B cell (primary cell): ENCODE measurements around the gene BDKRB1. TPM values are rescaled to one million over a fixed set of nuclear protein-coding genes. Genes with fewer than 3 reads are reported as not detected.

Experiments
- ATAC-seq: fragments of 200-7000 bp; cut with Tn5 transposase; one replicate; pipeline ENCODE4 v1.10.0; 2021; ENCODE audit warnings: low read depth, mild to moderate bottlenecking, moderate number of reproducible peaks, moderate library complexity
- CTCF ChIA-PET: fragments of 350-600 bp; sonication (Branson Sonifier 250); formaldehyde crosslinking; loops from one replicate; lab custom pipeline; 2021; ENCODE audit warnings: antibody characterized with exemption, inconsistent platforms; lab: Charles Lee
- POLR2A ChIA-PET: fragments of 350-600 bp; sonication (Branson Sonifier 250); formaldehyde crosslinking; loops from one replicate; lab custom pipeline; 2021; ENCODE audit warnings: antibody characterized with exemption; lab: Charles Lee
- DNase-seq: peaks from one replicate; pipeline ENCODE4 v3.0.0; 2013
- H2AFZ ChIP-seq: 2 replicates; pipeline ENCODE4 v1.6.1; 2012; ENCODE audit warnings: mild to moderate bottlenecking, low read depth, low read length; ENCODE audit not compliant: insufficient read depth, poor library complexity, severe bottlenecking
- H3K27ac ChIP-seq, 2 donors: 1 replicate in 1 of 2; 2 replicates in 1 of 2; pipeline ENCODE4 v1.5.1; 2012 to 2013; ENCODE audit warnings: low read length in 2 of 2, mild to moderate bottlenecking in 2 of 2, moderate library complexity in 1 of 2
- H3K27me3 ChIP-seq, 4 experiments: fragments of 200-600 bp in 1 of 4; sonication (generic) in 1 of 4; replicated peaks in 1 of 4; 1 replicate in 2 of 4; 2 replicates in 2 of 4; pipeline versions ENCODE4 v1.6.1 to v1.7.0; 2013 to 2016; ENCODE audit warnings: low read length in 3 of 4, mild to moderate bottlenecking in 2 of 4, mixed read lengths in 1 of 4, moderate library complexity in 1 of 4; ENCODE audit not compliant: insufficient read depth in 4 of 4, control insufficient read depth in 3 of 4; ENCODE audit errors: control extremely low read depth in 1 of 4
- H3K36me3 ChIP-seq, 2 experiments: replicated peaks in 1 of 2; 1 replicate in 1 of 2; 2 replicates in 1 of 2; pipeline versions ENCODE4 v1.6.1 to v1.7.1; 2013; ENCODE audit warnings: low read length in 1 of 2; ENCODE audit not compliant: insufficient read depth in 2 of 2, control insufficient read depth in 1 of 2; ENCODE audit errors: control extremely low read depth in 1 of 2, extremely low read depth in 1 of 2
- H3K4me1 ChIP-seq, 2 donors: fragments of 200-600 bp in 1 of 2; sonication (generic) in 1 of 2; 1 replicate in 1 of 2; 2 replicates in 1 of 2; pipeline versions ENCODE4 v1.5.1 to v1.6.1; 2013 to 2017; ENCODE audit warnings: low read length in 2 of 2; ENCODE audit not compliant: control insufficient read depth in 2 of 2, insufficient read depth in 2 of 2
- H3K4me2 ChIP-seq: replicated peaks from 2 replicates; pipeline ENCODE3; 2012; ENCODE audit warnings: mild to moderate bottlenecking, low read depth, low read length; ENCODE audit not compliant: poor library complexity, severe bottlenecking
- H3K4me3 ChIP-seq, 5 experiments: fragments of 200-600 bp in 1 of 5; sonication (generic) in 1 of 5; 1 replicate in 3 of 5; 2 replicates in 2 of 5; pipeline versions ENCODE4 v1.5.1 to v1.7.0; 2011 to 2016; ENCODE audit warnings: low read length in 4 of 5, mild to moderate bottlenecking in 4 of 5, low read depth in 2 of 5, control low read depth in 1 of 5, moderate library complexity in 1 of 5; ENCODE audit not compliant: insufficient read depth in 1 of 5; ENCODE audit errors: control extremely low read depth in 1 of 5, extremely low read depth in 1 of 5
- H3K79me2 ChIP-seq: fragments of 200-600 bp; sonication (generic); one replicate; pipeline ENCODE4 v1.6.0; 2016; ENCODE audit warnings: low read length; ENCODE audit not compliant: control insufficient read depth, insufficient read depth
- H3K9ac ChIP-seq: fragments of 200-600 bp; sonication (generic); 2 replicates; pipeline ENCODE4 v1.6.1; 2017; ENCODE audit warnings: mild to moderate bottlenecking, low read length, moderate library complexity
- H3K9me3 ChIP-seq, 3 donors: one replicate each; pipeline versions ENCODE4 v1.6.1 to v1.7.1; 2013; ENCODE audit warnings: low read length in 2 of 3; ENCODE audit not compliant: control insufficient read depth in 2 of 3, insufficient read depth in 1 of 3; ENCODE audit errors: control extremely low read depth in 1 of 3
- H4K20me1 ChIP-seq: 2 replicates; pipeline ENCODE4 v1.6.0; 2012; ENCODE audit warnings: mild to moderate bottlenecking, low read length; ENCODE audit not compliant: insufficient read depth, control insufficient read depth, poor library complexity, severe bottlenecking
- H3K27ac Mint-ChIP-seq: one replicate; pipeline ENCODE4 v1.8.0; 2021; ENCODE audit warnings: mixed read lengths
- H3K27me3 Mint-ChIP-seq: one replicate; pipeline ENCODE4 v1.8.0; 2021; ENCODE audit warnings: mixed read lengths
- H3K4me1 Mint-ChIP-seq: one replicate; pipeline ENCODE4 v1.8.0; 2021; ENCODE audit warnings: mixed read lengths
- H3K4me3 Mint-ChIP-seq: one replicate; pipeline ENCODE4 v1.8.0; 2021; ENCODE audit warnings: mixed read lengths
- H3K9me3 Mint-ChIP-seq: one replicate; pipeline ENCODE4 v1.8.0; 2022; ENCODE audit warnings: mixed read lengths; ENCODE audit not compliant: insufficient read depth
- EZH2 ChIP-seq: IDR thresholded peaks from 2 replicates; pipeline ENCODE4 v1.6.1; 2012; ENCODE audit warnings: borderline replicate concordance, low read depth, mild to moderate bottlenecking, moderate library complexity, low read length; ENCODE audit not compliant: insufficient read depth, poor library complexity, severe bottlenecking
- WGBS: methylation state at CpG from one replicate; pipeline ENCODE4 v1.1.5; 2013; ENCODE audit warnings: missing lambda C conversion rate; ENCODE audit not compliant: insufficient coverage; 5-methylcytosine and 5-hydroxymethylcytosine counted together
- intact Hi-C: fragments of 100-400 bp; cut with micrococcal nuclease; formaldehyde crosslinking; loops from one replicate; pipeline ENCODE4 v1.10.0; 2022
- polyA plus RNA-seq: library from polyadenylated mRNA; depleted of rRNA; stranded (reverse); fragments of >200 nt; gene quantifications from 2 replicates; pipeline ENCODE4 v1.2.3, GENCODE V29; 2012
- total RNA-seq, 2 donors: library from RNA; stranded (reverse); fragments of 120-200 nt in 1 of 2; gene quantifications; 1 replicate in 1 of 2; 2 replicates in 1 of 2; pipeline versions ENCODE4 v1.2.3 to v1.2.4, GENCODE V29; 2013 to 2022
- TF ChIP-seq, protein P1 (sequence below): fragments of 200-600 bp; IDR thresholded peaks from one replicate; pipeline ENCODE4 v1.8.0; 2022; ENCODE audit warnings: antibody characterized with exemption, mild to moderate bottlenecking

Gene BDKRB1
- total and polyA plus RNA-seq, 2 donors (not counting 1 experiment from before 2014, with no cell fraction given) = not detected

DNA sequence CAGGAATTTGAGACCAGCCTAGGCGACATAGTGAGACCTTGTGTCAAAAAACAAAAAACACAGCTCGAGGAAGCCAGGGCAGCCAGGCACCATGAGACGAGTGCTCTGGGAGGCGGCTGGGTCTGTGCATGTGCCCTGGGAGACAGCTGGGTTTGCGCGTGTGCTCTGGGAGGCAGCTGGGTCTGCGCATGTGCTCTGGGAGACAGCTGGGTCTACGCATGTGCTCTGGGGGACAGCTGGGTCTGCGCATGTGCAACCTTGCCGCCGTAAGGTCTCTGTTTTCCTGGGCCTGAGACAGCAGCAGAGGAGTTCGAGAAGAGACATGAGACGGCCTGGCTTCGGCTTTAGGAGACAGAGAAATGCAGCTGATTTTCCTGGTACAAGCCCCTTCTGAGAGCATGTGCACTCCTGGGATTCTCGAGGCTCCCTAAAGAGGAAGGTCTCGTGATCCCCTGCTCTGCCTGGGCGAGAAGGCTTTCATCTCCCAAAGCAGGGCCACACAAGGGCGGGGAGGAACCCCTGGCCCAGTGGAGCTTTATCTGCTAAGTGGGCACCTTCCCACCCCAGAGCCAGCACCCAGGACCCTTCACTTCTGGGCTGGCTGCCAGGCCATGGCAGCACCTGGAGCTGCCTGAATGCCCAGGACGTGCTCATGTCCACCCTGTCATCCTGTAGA is 3.5 kb upstream of the BDKRB1 start:
- Mint-ChIP-seq H3K9me3 (no peaks in the 10 kb centered on the region), H3K27me3 (peaks cover 60% of the 10 kb centered on the region), H3K4me3 (no peak overlapping the region), H3K27ac (no peak overlapping the region), H3K4me1 (no peaks in the 10 kb centered on the region)
- ChIA-PET CTCF (interaction anchor here (0.5 kb wide), 1 partner anchor 187 kb away, joined by 3 read pairs; no protein-coding TSS in a partner anchor), POLR2A (no interaction called here)
- Histone ChIP-seq H2AFZ (no peak overlapping the region), H3K36me3 (no peaks in the 10 kb centered on the region), H3K4me3 (no peak overlapping the region), H3K4me2 (no peak overlapping the region), H3K9ac (no peak overlapping the region), H4K20me1 (no peaks in the 10 kb centered on the region), H3K27me3 (peaks cover 0 to 24% (median 2%) of the 10 kb centered on the region in 4 experiments), H3K9me3 (no peaks in the 10 kb centered on the region), H3K79me2 (no peaks in the 10 kb centered on the region), H3K27ac (no peak overlapping the region), H3K4me1 (no peaks in the 10 kb centered on the region)
- 91% methylated on average over 18 of the region's 19 CpGs for WGBS
- no peak for ATAC-seq
- DNase-seq = no peak
- intact Hi-C loops = no loop called here
- no peak for TF ChIP-seq EZH2
- TF ChIP-seq, protein P1, sequence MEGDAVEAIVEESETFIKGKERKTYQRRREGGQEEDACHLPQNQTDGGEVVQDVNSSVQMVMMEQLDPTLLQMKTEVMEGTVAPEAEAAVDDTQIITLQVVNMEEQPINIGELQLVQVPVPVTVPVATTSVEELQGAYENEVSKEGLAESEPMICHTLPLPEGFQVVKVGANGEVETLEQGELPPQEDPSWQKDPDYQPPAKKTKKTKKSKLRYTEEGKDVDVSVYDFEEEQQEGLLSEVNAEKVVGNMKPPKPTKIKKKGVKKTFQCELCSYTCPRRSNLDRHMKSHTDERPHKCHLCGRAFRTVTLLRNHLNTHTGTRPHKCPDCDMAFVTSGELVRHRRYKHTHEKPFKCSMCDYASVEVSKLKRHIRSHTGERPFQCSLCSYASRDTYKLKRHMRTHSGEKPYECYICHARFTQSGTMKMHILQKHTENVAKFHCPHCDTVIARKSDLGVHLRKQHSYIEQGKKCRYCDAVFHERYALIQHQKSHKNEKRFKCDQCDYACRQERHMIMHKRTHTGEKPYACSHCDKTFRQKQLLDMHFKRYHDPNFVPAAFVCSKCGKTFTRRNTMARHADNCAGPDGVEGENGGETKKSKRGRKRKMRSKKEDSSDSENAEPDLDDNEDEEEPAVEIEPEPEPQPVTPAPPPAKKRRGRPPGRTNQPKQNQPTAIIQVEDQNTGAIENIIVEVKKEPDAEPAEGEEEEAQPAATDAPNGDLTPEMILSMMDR = no peak

DNA sequence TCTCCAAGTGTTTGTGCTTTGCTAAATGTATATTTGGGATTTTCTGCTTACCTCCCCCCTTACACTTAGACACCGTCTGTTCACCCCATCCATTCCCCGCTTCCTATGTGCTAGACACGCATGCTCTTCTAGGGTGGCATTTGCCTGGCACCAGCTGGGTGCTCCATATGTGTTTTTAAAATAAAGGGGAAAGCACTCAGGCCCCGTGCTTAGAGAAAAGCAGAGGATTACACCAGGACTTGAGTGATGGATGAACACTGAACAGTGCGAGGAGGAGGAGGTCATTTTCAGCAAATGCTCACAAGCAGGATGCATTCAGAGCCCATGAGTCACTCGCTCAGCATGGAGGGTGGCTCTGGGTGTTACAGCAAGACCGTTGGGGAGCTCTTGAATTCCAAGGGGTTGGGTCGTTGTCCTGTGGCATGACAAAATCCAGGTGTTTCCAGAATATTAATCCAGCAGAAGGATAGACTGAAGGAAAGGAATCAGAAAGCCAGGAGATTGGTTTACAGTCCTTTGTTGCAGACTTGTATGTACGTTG is 2.9 kb upstream of the BDKRB1 start:
- Mint-ChIP-seq H3K27me3 (peaks cover 57% of the 10 kb centered on the region), H3K4me3 (no peak overlapping the region), H3K4me1 (no peaks in the 10 kb centered on the region), H3K9me3 (no peaks in the 10 kb centered on the region), H3K27ac (no peak overlapping the region)
- ATAC-seq (no peak), DNase-seq (no peak)
- H3K79me2 ChIP-seq = no peaks in the 10 kb centered on the region
- no peak overlapping the region for H3K27ac ChIP-seq
- H2AFZ ChIP-seq = no peak overlapping the region
- no peak overlapping the region for H3K4me3 ChIP-seq
- no peaks in the 10 kb centered on the region for H4K20me1 ChIP-seq
- intact Hi-C loops = no loop called here
- POLR2A ChIA-PET = no interaction called here
- no peak overlapping the region for H3K9ac ChIP-seq
- H3K27me3 ChIP-seq = peaks cover 0 to 23% (median 2%) of the 10 kb centered on the region in 4 experiments
- no peak for TF ChIP-seq EZH2
- TF ChIP-seq, protein P1 = no peak
- CTCF ChIA-PET = no interaction called here
- no peak overlapping the region for H3K4me2 ChIP-seq
- no peaks in the 10 kb centered on the region for H3K9me3 ChIP-seq
- no peaks in the 10 kb centered on the region for H3K36me3 ChIP-seq
- H3K4me1 ChIP-seq = no peaks in the 10 kb centered on the region
- WGBS = 79% methylated on average over 7 of the region's 9 CpGs
